ENCODE measurements around the gene MEPE. TPM values are rescaled to one million over a fixed set of nuclear protein-coding genes. Genes with fewer than 3 reads are reported as not detected.
A peak's percentile ranks its signal among the peaks of the same experiment; 100 is the strongest.

MEPE gene
- total RNA-seq, 1 donor from 2014 or later = not detected

DNA sequence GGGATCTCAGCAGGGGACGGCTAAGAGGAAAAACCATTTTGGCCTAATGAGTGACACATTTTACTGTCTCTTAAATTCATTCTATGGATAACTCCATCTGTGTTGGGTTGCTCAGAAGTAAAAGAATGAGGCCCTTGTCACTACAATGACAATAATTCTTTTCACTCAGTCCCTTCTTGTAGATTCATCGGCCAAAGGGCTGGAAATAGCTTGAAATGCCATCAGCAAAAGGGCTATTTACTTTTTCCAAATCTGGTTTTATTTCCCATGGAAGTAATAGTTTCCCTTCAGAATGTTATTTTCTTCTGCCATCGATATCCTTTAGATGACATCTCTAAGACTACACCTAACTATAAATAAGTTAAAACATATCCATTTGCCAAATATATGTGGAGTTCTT lies 7.4 kb downstream of the MEPE start:
- DNase-seq (ENCODE audit: low spot score) = no peak

DNA sequence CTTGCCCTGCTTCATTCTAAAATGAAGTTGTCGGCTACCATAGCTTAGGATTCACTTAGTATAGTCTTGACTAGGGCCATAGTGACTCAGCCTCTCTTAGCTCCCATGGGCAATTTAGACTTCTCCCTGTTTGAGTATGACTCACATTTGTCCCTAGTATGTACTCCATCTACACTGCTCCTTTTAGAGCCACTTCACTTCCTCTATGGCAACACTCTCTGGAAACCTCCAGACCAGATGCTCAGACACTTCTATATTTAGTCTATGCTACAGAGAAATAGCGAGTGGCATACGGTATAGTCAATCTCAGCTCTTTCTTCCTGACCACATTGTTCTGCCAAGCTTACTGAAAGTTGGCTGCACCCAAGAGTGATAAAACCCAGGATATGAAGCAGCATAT lies 11.2 kb downstream of the MEPE start:
- DNase-seq (ENCODE audit: low spot score) = no peak

- no peak for DNase-seq (ENCODE audit: low spot score)
Observed at GRCh38 chr4:87844452-87844851, 11.7 kb downstream of the MEPE start.

GRCh38 chr4:87846226-87846625 lies 13.5 kb downstream of the MEPE start:
- DNase-seq (ENCODE audit: low spot score) = no peak

DNA sequence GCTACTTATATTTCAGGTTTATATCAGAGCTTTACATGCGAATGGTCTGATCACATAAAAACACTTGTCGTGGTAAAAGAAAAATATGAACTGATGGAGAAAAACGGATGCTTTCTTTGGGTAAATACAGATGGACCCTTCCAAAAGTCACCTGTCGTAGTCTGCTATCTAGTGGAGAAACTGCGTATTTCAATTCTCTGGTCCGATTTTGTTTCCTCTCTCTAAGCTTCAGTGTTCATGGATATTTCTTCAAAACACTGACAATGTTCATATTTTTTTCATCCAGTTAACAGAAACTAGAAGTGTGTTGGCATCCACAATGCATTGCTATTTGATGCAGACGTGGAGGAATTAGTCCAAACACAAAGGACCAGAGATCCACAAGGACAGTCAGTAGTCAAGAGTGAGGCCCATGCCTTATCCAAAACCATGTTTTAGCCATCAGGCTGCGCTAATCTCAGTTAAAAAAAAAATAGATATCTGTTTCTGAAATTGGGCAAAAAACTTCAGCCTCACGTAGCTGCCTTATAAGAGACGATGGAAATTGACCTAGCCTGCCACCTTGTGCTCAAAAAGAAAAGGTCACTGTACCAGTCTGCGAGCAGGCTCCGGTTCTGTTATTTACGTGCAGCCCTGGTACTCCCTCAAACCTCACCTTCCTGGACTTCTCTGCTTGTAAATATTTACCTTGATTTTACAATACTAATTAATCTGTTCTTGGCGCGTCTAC lies 16.0 kb downstream of the MEPE start:
- DNase-seq (ENCODE audit: low spot score) = peak; percentile 73

- no peak for DNase-seq (ENCODE audit: low spot score)
Observed at GRCh38 chr4:87849612-87850011, 16.8 kb downstream of the MEPE start.

DNA sequence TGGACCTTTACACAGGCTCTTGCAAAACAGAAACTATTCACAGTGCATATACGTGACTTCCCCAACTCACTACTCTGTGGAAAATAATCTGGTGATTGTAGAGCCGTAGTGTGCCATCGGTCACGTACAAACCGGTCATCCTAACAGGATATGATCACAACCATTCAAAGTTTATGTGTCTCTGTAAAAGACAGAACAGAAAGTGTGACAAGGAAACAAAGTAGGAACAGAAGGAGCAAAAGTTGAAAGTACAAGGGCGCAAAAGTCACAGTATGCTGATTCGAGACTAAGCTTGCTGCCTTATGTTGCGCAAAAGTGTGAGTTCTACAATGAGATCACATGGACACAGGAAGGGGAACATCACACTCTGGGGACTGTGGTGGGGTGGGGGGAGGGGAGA lies 18.6 kb downstream of the MEPE start:
- DNase-seq (ENCODE audit: low spot score) = no peak

GRCh38 chr4:87851953-87852352 lies 19.2 kb downstream of the MEPE start:
- DNase-seq (ENCODE audit: low spot score) = no peak

GRCh38 chr4:87853108-87853507 lies 20.3 kb downstream of the MEPE start:
- DNase-seq (ENCODE audit: low spot score) = no peak

- DNase-seq (ENCODE audit: low spot score) = no peak
Observed at GRCh38 chr4:87853891-87854290, 21.1 kb downstream of the MEPE start.

DNA sequence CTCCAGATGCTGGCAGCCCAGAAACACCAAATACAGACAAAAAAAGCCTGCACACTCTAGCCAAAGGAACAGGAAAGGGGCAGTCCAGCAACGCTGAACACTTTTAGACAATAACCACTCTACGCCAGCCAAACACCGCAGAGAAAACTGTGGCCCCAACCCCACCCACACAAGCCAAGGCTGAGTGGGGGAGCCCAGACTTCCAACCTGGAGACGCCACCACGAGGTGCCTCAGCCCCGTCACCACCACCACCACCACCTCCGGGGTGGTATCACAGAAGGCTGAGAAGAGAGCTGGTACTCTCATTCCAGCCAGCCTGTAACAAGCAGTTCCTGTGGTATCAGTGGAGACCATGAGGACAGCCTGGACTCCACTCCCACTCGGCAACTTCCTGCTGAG lies 22.8 kb downstream of the MEPE start:
- no peak for DNase-seq (ENCODE audit: low spot score)

GRCh38 chr4:87856816-87857215 lies 24.0 kb downstream of the MEPE start:
- no peak for DNase-seq (ENCODE audit: low spot score)

GRCh38 chr4:87857789-87858188 lies 25.0 kb downstream of the MEPE start:
- no peak for DNase-seq (ENCODE audit: low spot score)

DNA sequence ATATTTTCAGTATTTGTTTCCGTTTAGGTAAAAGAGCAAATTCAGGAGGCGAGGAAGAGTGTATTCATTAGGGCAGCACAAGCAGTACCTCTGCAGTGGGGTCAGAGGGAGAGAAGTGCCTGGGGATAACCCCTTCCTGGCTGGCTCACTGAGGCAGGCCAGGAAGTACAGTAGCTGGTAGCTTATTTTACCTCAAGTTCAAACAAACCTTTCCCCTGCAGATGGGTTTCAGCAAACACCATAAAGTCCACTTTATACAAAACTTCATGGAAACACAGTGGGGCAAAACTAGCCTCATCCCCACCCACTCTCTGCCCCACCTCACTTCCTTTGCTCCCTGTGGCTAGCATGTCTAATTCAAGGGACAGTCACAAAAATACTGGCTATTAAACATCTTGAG lies 29.5 kb downstream of the MEPE start:
- DNase-seq (ENCODE audit: low spot score) = no peak

- DNase-seq (ENCODE audit: low spot score) = no peak
Observed at GRCh38 chr4:87863486-87863885, 30.7 kb downstream of the MEPE start.

GRCh38 chr4:87864321-87864720 lies 31.6 kb downstream of the MEPE start:
- DNase-seq (ENCODE audit: low spot score) = no peak

DNA sequence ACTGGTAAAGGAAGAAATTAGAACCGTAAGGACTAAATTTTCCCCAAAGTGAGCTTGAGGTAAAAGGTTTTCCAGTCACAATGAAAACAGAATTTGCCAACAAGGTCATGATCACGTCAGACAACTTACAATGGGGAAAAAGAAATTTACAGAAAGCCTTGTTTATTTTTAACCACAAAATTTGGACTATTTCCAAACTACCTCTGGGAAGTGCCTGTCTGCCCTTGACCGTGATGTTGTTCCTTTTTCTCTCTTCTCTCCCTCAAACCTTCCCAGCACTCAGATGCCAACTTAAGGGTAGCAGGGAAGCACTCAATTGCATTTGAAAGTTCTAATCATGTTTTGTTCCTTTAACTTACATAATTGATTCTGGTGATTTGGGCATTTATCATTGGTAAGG lies 32.5 kb downstream of the MEPE start:
- DNase-seq (ENCODE audit: low spot score) = peak; percentile 30

DNA sequence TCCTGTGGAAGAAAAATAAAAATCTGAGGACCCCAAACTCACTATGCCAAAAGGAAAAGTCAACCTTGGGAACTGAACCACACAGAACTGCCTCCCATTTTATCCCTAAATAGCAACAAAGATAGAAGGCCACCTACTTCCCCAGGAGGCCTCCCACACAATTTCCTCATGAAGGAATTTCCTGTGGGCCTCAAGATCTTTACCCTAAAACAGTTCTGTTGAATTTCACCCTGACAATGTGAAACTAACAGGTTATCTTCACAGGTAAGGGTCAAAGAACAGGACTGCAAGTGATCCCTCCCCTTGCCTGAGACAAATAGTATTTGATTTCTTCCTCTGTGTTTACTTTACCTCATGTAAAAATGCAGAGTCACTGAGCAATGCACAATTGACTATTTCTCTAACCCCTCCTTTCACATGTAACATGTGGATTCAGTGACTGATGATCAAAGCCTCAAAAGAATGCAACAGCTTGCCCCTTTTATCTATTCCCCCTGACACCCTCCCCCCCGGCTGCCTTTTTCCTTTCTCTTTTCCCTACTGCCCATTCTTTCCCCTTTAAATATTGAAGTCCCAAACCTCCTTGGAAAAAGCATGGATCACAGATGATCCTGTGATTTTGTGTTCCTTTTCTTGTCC lies 33.3 kb downstream of the MEPE start:
- DNase-seq (ENCODE audit: low spot score) = peak; percentile 35

DNA sequence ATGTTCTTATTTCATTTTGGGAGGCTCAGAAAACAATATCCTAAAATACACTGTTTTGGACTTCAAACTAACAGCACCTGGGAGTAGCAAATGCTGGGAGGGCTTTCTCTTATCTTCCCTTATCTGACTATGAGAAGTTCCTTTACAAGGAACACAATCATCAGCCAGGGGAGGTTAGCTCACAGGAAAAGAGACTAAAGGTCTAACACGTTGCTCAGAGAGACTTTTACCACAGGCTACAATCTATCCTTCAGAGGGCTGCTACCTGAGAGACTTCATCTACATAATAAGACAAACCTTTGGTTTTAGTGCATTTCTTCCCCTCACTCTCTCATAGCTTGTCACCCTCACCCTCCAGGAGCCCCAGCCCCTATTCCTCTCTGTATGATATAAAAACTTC lies 35.8 kb downstream of the MEPE start:
- no peak for DNase-seq (ENCODE audit: low spot score)

GRCh38 chr4:87872028-87872427 lies 39.3 kb downstream of the MEPE start:
- no peak for DNase-seq (ENCODE audit: low spot score)

DNA sequence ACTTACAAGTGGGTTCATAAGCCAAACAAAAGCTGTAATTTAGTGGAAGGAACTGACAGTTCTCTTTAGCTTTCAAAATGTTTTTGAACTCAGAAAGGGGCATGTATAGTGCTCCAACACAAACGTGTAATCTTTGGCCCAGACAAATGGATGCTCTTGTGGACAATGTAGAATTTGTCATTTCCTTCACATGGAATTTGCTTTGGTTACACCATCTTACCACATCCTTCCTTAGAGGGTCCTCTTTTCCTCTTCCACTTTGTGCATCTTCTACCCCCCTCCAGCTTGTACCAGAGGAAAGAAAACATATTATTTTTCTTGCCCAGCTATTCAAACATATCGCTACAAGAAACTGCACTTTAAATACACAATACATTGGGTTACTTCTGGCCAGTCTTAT lies 42.4 kb downstream of the MEPE start:
- no peak for DNase-seq (ENCODE audit: low spot score)

DNA sequence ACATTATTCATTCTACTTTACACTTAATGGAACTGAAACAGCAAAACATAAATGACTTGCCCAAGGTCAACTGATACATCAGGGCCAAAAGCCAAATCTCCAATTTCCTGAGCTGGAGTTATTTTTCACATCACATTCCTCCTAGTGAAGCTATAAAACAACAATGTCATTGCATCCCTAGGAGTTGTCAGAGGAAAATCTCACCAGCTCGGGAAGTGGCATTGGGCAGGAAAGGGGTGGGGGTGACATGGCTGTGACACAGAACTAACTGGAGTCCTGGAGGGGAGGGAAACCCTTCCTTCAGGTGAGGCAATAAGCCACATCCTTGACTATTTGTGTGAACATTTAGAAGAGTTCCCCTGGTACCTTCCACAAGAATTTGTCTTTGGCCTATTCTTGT lies 47.3 kb downstream of the MEPE start:
- DNase-seq (ENCODE audit: low spot score) = no peak

DNA sequence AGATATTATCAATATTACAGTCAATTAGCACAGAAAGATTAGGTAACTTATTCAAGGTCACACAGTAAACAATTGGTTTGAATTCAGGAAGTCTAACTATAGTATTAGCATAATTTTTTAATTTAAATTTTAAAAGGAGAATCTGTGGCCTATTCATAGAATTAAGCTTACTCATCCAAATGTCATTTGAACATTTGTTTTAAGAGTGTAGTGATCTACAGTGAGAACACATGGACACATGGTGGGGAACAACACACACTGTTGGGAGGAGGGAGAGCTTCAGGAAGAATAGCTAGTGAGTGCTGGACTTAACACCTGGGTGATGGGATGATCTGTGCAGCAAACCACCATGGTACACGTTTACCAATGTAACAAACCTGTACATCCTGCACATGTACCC lies 48.3 kb downstream of the MEPE start:
- DNase-seq (ENCODE audit: low spot score) = no peak

DNA sequence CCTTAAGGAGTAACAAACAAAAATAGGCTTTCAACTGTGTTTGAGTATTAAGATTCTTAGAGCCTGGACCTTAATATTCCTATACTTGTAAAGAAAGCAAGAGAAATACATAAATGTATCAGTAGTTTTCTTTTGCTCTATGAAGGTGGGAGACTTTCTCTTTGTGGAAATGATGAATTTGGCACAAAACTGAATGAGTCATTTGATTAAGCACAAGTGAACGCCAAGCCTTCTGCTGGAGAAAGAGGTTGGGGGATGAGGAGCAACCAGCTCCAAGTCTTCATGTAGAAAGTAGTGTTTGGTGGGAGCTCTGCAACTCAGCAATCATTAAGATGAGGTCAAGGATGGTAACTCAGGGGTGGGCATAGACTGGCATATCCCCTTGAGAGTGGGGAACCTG lies 49.6 kb downstream of the MEPE start:
- no peak for DNase-seq (ENCODE audit: low spot score)

Data from mucosa of gallbladder (tissue), 1 donor.